ENCODE measurements around the gene LPP. TPM values are rescaled to one million over a fixed set of nuclear protein-coding genes. Genes with fewer than 3 reads are reported as not detected.

LPP gene
- total RNA-seq, 1 donor, result 196 TPM

DNA sequence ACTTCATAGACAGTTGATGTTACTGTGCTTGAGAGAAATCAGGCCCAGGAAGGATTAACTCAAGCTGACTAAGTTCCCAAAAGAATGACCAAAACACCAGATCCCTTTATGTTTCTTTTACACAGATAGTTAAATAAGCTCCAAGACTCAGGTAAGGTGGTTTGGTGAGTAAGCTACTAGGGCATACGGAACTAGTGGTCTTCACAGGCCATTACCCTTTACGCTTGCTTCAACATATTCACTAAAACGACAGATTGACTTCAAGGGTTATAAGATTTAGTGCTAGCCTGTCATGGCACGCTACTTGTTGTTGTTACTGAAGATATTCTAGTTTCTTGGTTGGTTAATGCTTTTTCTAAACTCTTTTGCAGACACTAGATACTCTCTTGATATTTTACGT is 369.3 kb downstream of the LPP start:
- H3K4me3 ChIP-seq (ENCODE audit: low read depth, low read length), result no peak overlapping the region
- TF ChIP-seq, protein P1, sequence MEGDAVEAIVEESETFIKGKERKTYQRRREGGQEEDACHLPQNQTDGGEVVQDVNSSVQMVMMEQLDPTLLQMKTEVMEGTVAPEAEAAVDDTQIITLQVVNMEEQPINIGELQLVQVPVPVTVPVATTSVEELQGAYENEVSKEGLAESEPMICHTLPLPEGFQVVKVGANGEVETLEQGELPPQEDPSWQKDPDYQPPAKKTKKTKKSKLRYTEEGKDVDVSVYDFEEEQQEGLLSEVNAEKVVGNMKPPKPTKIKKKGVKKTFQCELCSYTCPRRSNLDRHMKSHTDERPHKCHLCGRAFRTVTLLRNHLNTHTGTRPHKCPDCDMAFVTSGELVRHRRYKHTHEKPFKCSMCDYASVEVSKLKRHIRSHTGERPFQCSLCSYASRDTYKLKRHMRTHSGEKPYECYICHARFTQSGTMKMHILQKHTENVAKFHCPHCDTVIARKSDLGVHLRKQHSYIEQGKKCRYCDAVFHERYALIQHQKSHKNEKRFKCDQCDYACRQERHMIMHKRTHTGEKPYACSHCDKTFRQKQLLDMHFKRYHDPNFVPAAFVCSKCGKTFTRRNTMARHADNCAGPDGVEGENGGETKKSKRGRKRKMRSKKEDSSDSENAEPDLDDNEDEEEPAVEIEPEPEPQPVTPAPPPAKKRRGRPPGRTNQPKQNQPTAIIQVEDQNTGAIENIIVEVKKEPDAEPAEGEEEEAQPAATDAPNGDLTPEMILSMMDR (IDR thresholded peaks at IDR 0.05; ENCODE audit: insufficient read depth, low read depth, low read length), result no peak
- DNase-seq (ENCODE audit: low read depth), result no peak

DNA sequence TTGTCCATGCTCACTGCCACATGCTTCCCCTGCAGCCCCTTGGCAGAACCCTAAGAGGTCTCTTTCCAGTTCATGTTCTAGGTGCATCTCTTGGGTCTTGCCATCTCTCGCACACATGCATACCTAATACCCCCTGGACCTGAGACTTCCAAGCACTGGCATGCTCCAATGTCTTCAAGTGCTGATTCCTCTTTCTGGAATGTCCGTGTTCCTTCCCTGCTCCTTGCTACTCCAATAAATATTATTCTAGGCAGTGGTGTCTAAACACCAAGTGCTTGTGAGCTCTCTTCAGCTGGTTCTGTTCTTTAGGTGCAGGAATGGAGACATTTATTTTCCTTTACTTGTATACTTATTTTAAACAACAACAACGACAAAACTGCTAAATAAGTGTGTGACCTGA is 370.1 kb downstream of the LPP start:
- H3K4me3 ChIP-seq (ENCODE audit: low read depth, low read length), result no peak overlapping the region
- DNase-seq (ENCODE audit: low read depth), result no peak
- TF ChIP-seq, protein P1 (IDR thresholded peaks at IDR 0.05; ENCODE audit: insufficient read depth, low read depth, low read length), result no peak

DNA sequence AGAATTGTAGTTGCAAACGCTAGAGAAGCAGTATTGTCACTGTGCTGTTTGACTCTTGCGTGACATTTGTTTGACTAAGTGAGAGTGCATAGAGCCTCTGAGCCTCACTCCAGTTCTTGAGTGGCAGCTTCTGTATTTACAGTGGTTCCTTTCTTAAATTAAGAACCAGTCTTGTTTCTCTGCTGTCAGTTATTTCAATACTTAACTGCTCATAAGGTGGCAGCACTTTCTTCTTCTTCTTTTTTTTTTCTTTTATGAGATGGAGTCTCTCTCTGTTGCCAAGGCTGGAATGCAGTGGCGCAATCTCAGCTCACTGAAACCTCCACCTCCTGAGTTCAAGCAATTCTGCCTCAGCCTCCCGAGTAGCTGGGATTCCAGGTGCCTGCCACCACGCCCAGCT is 372.1 kb downstream of the LPP start:
- H3K4me3 ChIP-seq (ENCODE audit: low read depth, low read length), result no peak overlapping the region
- peak; percentile 33 for DNase-seq (ENCODE audit: low read depth)

DNA sequence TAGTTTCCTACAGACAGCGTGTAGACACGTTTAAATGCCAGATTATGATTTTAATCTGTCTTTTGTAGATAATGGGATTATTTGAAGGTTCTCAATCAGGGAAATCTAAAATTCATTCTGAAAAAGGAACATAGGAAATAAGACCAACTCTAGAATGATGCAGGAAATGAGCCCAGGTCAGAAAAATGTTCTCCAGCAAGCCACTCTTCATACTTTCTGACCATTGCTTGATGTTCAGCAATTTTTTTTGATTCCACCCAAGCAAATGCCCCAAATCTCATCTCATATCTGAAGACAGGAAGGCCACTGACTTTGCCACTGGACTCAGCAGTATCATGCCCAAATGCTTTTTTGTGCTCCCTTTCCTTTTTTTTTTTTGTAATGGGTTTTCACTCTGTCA is 373.4 kb downstream of the LPP start:
- TF ChIP-seq, protein P1 (IDR thresholded peaks at IDR 0.05; ENCODE audit: insufficient read depth, low read depth, low read length), result no peak
- no peak for DNase-seq (ENCODE audit: low read depth)
- H3K4me3 ChIP-seq (ENCODE audit: low read depth, low read length), result no peak overlapping the region

More for the DNA sequence above, 372.1 kb downstream of the LPP start:
- TF ChIP-seq, protein P1 (IDR thresholded peaks at IDR 0.05; ENCODE audit: insufficient read depth, low read depth, low read length), result peak; percentile 8

DNA sequence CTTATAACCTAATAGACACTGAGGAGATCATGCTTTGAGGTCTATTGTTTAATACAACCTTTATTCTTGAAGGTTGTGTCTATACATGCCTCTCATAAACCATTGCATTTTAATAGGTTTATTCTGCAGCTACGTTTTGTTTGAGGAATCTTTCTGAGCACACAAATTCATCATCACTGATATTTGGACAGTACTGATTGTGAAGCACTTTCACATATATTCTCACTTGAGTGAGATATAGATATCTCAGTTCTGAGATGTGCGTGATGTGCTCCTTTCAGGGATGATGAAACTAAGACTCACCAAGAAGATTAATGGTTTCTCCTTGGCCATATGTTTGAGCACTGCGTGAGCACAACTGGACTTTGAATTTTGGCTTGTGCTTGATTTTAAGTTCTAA is 374.4 kb downstream of the LPP start:
- no peak for DNase-seq (ENCODE audit: low read depth)
- TF ChIP-seq, protein P1 (IDR thresholded peaks at IDR 0.05; ENCODE audit: insufficient read depth, low read depth, low read length), result no peak
- H3K4me3 ChIP-seq (ENCODE audit: low read depth, low read length), result no peak overlapping the region

DNA sequence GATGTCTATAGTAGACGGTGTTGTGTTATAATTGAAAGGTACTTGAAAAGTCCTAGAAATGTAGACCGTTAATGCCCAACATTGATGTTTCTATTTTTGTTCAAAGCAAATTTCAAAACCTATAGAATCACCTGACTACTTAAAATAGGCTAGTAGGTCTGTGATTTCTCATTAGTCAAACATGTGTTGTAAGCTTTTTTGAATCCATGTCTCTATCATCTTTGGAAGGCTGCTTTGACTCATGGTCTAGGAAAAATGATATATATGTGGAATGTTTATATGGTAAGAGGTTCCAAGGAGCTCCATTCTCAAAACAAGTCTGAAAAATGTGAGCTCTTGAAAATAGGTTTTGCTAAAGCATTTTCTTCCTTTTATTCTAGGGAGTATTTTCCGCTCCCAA is 375.3 kb downstream of the LPP start:
- TF ChIP-seq, protein P1 (IDR thresholded peaks at IDR 0.05; ENCODE audit: insufficient read depth, low read depth, low read length), result no peak
- peak; percentile 38 for DNase-seq (ENCODE audit: low read depth)
- no peak overlapping the region for H3K4me3 ChIP-seq (ENCODE audit: low read depth, low read length)

DNA sequence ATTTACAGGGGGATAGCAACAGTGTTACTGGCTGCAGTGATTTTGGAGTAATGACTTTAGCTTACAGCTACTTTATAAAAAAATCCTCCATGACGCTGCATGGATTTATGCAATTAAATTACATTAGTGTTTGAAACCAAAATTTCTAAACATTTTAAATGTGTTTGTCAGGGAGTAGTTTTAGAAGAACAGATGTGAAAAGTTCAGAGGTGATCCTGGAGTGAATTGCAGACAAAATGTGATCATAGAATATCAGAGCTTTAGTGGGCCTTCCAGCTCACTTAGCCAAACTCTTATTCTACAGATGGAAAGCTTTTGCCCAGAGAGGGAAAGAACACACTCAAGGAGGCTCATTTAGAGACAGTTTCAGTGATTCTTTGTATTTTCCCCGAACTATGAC is 376.3 kb downstream of the LPP start:
- TF ChIP-seq, protein P1 (IDR thresholded peaks at IDR 0.05; ENCODE audit: insufficient read depth, low read depth, low read length), result no peak
- no peak overlapping the region for H3K4me3 ChIP-seq (ENCODE audit: low read depth, low read length)
- peak; percentile 23 for DNase-seq (ENCODE audit: low read depth)
